ENCODE data around the gene TNRC6B.

TNRC6B gene

GRCh38 chr22:40249286-40249685, 71.6 kb downstream of the TNRC6B start:
- no peak overlapping the region for H3K27ac ChIP-seq (ENCODE audit: low read length)
- no peak overlapping the region for H3K9ac ChIP-seq (ENCODE audit: low read depth, low read length)
- peaks cover 52% of the 10 kb centered on the region for H3K36me3 ChIP-seq (ENCODE audit: insufficient read depth, low read depth, low read length)
- H3K9me3 ChIP-seq (ENCODE audit: insufficient read depth, low read depth, low read length) = no peaks in the 10 kb centered on the region
- no peaks in the 10 kb centered on the region for H3K27me3 ChIP-seq (ENCODE audit: insufficient read depth, low read length)
- no peak overlapping the region for H3K4me3 ChIP-seq (ENCODE audit: low read length)
- peaks cover 18% of the 10 kb centered on the region; the same call in 1 of the 2 replicates for H3K4me1 ChIP-seq (ENCODE audit: insufficient read depth, low read length)

GRCh38 chr22:40250608-40251007, 72.9 kb downstream of the TNRC6B start:
- Histone ChIP-seq H3K4me1 (ENCODE audit: insufficient read depth, low read length) (peaks cover 18% of the 10 kb centered on the region; the same call in 1 of the 2 replicates), H3K9ac (ENCODE audit: low read depth, low read length) (no peak overlapping the region), H3K27me3 (ENCODE audit: insufficient read depth, low read length) (no peaks in the 10 kb centered on the region), H3K27ac (ENCODE audit: low read length) (no peak overlapping the region), H3K4me3 (ENCODE audit: low read length) (no peak overlapping the region), H3K9me3 (ENCODE audit: insufficient read depth, low read depth, low read length) (no peaks in the 10 kb centered on the region), H3K36me3 (ENCODE audit: insufficient read depth, low read depth, low read length) (peaks cover 57% of the 10 kb centered on the region)

- no peaks in the 10 kb centered on the region for H3K27me3 ChIP-seq (ENCODE audit: insufficient read depth, low read length)
- H3K9me3 ChIP-seq (ENCODE audit: insufficient read depth, low read depth, low read length) = no peaks in the 10 kb centered on the region
- H3K4me1 ChIP-seq (ENCODE audit: insufficient read depth, low read length) = peaks cover 18% of the 10 kb centered on the region; the same call in 1 of the 2 replicates
- peaks cover 52% of the 10 kb centered on the region for H3K36me3 ChIP-seq (ENCODE audit: insufficient read depth, low read depth, low read length)
- H3K9ac ChIP-seq (ENCODE audit: low read depth, low read length) = no peak overlapping the region
- H3K27ac ChIP-seq (ENCODE audit: low read length) = no peak overlapping the region
- no peak overlapping the region for H3K4me3 ChIP-seq (ENCODE audit: low read length)
Observed at GRCh38 chr22:40251106-40251505, 73.4 kb downstream of the TNRC6B start.

GRCh38 chr22:40252146-40252545, 74.4 kb downstream of the TNRC6B start:
- Histone ChIP-seq H3K27ac (ENCODE audit: low read length) (no peak overlapping the region), H3K9ac (ENCODE audit: low read depth, low read length) (no peak overlapping the region), H3K27me3 (ENCODE audit: insufficient read depth, low read length) (no peaks in the 10 kb centered on the region), H3K36me3 (ENCODE audit: insufficient read depth, low read depth, low read length) (peaks cover 55% of the 10 kb centered on the region), H3K9me3 (ENCODE audit: insufficient read depth, low read depth, low read length) (no peaks in the 10 kb centered on the region), H3K4me1 (ENCODE audit: insufficient read depth, low read length) (peaks cover 18% of the 10 kb centered on the region; the same call in 1 of the 2 replicates), H3K4me3 (ENCODE audit: low read length) (no peak overlapping the region)

- H3K27ac ChIP-seq (ENCODE audit: low read length) = no peak overlapping the region
Observed at GRCh38 chr22:40256516-40256915, 78.8 kb downstream of the TNRC6B start.

GRCh38 chr22:40258017-40258416, 80.3 kb downstream of the TNRC6B start:
- Histone ChIP-seq H3K9ac (ENCODE audit: low read depth, low read length) (no peak overlapping the region), H3K4me3 (ENCODE audit: low read length) (no peak overlapping the region), H3K36me3 (ENCODE audit: insufficient read depth, low read depth, low read length) (peaks cover 53% of the 10 kb centered on the region), H3K9me3 (ENCODE audit: insufficient read depth, low read depth, low read length) (no peaks in the 10 kb centered on the region), H3K4me1 (ENCODE audit: insufficient read depth, low read length) (no peaks in the 10 kb centered on the region), H3K27me3 (ENCODE audit: insufficient read depth, low read length) (no peaks in the 10 kb centered on the region), H3K27ac (ENCODE audit: low read length) (no peak overlapping the region)

More at GRCh38 chr22:40256516-40256915, 78.8 kb downstream of the TNRC6B start:
- Histone ChIP-seq H3K27me3 (ENCODE audit: insufficient read depth, low read length) (no peaks in the 10 kb centered on the region), H3K9ac (ENCODE audit: low read depth, low read length) (no peak overlapping the region), H3K36me3 (ENCODE audit: insufficient read depth, low read depth, low read length) (peaks cover 48% of the 10 kb centered on the region; the same call in 1 of the 2 replicates), H3K4me1 (ENCODE audit: insufficient read depth, low read length) (no peaks in the 10 kb centered on the region), H3K4me3 (ENCODE audit: low read length) (no peak overlapping the region), H3K9me3 (ENCODE audit: insufficient read depth, low read depth, low read length) (no peaks in the 10 kb centered on the region)

- no peaks in the 10 kb centered on the region for H3K4me1 ChIP-seq (ENCODE audit: insufficient read depth, low read length)
- no peak overlapping the region for H3K4me3 ChIP-seq (ENCODE audit: low read length)
- H3K9ac ChIP-seq (ENCODE audit: low read depth, low read length) = no peak overlapping the region
- H3K27ac ChIP-seq (ENCODE audit: low read length) = no peak overlapping the region
- H3K27me3 ChIP-seq (ENCODE audit: insufficient read depth, low read length) = no peaks in the 10 kb centered on the region
- H3K36me3 ChIP-seq (ENCODE audit: insufficient read depth, low read depth, low read length) = peaks cover 54% of the 10 kb centered on the region
- H3K9me3 ChIP-seq (ENCODE audit: insufficient read depth, low read depth, low read length) = no peaks in the 10 kb centered on the region
Observed at GRCh38 chr22:40258501-40258915, 80.8 kb downstream of the TNRC6B start.

- no peak overlapping the region for H3K4me3 ChIP-seq (ENCODE audit: low read length)
- peaks cover 68% of the 10 kb centered on the region for H3K36me3 ChIP-seq (ENCODE audit: insufficient read depth, low read depth, low read length)
- H3K4me1 ChIP-seq (ENCODE audit: insufficient read depth, low read length) = no peaks in the 10 kb centered on the region
- no peak overlapping the region for H3K27ac ChIP-seq (ENCODE audit: low read length)
- no peaks in the 10 kb centered on the region for H3K27me3 ChIP-seq (ENCODE audit: insufficient read depth, low read length)
- no peaks in the 10 kb centered on the region for H3K9me3 ChIP-seq (ENCODE audit: insufficient read depth, low read depth, low read length)
- H3K9ac ChIP-seq (ENCODE audit: low read depth, low read length) = no peak overlapping the region
Observed at GRCh38 chr22:40261783-40262182, 84.1 kb downstream of the TNRC6B start.

GRCh38 chr22:40263191-40263590, 85.5 kb downstream of the TNRC6B start:
- Histone ChIP-seq H3K4me1 (ENCODE audit: insufficient read depth, low read length) (no peaks in the 10 kb centered on the region), H3K36me3 (ENCODE audit: insufficient read depth, low read depth, low read length) (peaks cover 76% of the 10 kb centered on the region)

GRCh38 chr22:40265783-40266182, 88.1 kb downstream of the TNRC6B start:
- Histone ChIP-seq H3K9me3 (ENCODE audit: insufficient read depth, low read depth, low read length) (no peaks in the 10 kb centered on the region), H3K4me3 (ENCODE audit: low read length) (no peak overlapping the region), H3K9ac (ENCODE audit: low read depth, low read length) (no peak overlapping the region), H3K27ac (ENCODE audit: low read length) (no peak overlapping the region), H3K27me3 (ENCODE audit: insufficient read depth, low read length) (no peaks in the 10 kb centered on the region), H3K4me1 (ENCODE audit: insufficient read depth, low read length) (no peaks in the 10 kb centered on the region), H3K36me3 (ENCODE audit: insufficient read depth, low read depth, low read length) (peaks cover 71% of the 10 kb centered on the region)

More at GRCh38 chr22:40263191-40263590, 85.5 kb downstream of the TNRC6B start:
- Histone ChIP-seq H3K4me3 (ENCODE audit: low read length) (no peak overlapping the region), H3K9ac (ENCODE audit: low read depth, low read length) (no peak overlapping the region), H3K9me3 (ENCODE audit: insufficient read depth, low read depth, low read length) (no peaks in the 10 kb centered on the region), H3K27ac (ENCODE audit: low read length) (no peak overlapping the region), H3K27me3 (ENCODE audit: insufficient read depth, low read length) (no peaks in the 10 kb centered on the region)

GRCh38 chr22:40270031-40270430, 92.3 kb downstream of the TNRC6B start:
- Histone ChIP-seq H3K27me3 (ENCODE audit: insufficient read depth, low read length) (no peaks in the 10 kb centered on the region), H3K9ac (ENCODE audit: low read depth, low read length) (no peak overlapping the region), H3K9me3 (ENCODE audit: insufficient read depth, low read depth, low read length) (no peaks in the 10 kb centered on the region), H3K36me3 (ENCODE audit: insufficient read depth, low read depth, low read length) (peaks cover 82% of the 10 kb centered on the region), H3K4me1 (ENCODE audit: insufficient read depth, low read length) (no peaks in the 10 kb centered on the region), H3K4me3 (ENCODE audit: low read length) (no peak overlapping the region), H3K27ac (ENCODE audit: low read length) (no peak overlapping the region)

- Histone ChIP-seq H3K4me1 (ENCODE audit: insufficient read depth, low read length) (no peaks in the 10 kb centered on the region), H3K4me3 (ENCODE audit: low read length) (no peak overlapping the region), H3K36me3 (ENCODE audit: insufficient read depth, low read depth, low read length) (peaks cover 79% of the 10 kb centered on the region), H3K27me3 (ENCODE audit: insufficient read depth, low read length) (no peaks in the 10 kb centered on the region), H3K9ac (ENCODE audit: low read depth, low read length) (no peak overlapping the region), H3K9me3 (ENCODE audit: insufficient read depth, low read depth, low read length) (no peaks in the 10 kb centered on the region), H3K27ac (ENCODE audit: low read length) (no peak overlapping the region)
Observed at GRCh38 chr22:40270748-40271373, 93.1 kb downstream of the TNRC6B start.
